Smooth muscle cell (in vitro differentiated cells): ENCODE results near the gene CFAP161. TPM values are rescaled to one million over a fixed set of nuclear protein-coding genes. Genes with fewer than 3 reads are reported as not detected.

Source experiments
- DNase-seq: peaks from one replicate; lab custom pipeline; 2025; ENCODE audit not compliant: unreplicated experiment; lab: John Stamatoyannopoulos, UW
- H2AFZ ChIP-seq: fragments of 200-600 bp; sonication (generic); 2 replicates; pipeline ENCODE4 v1.6.0; 2016; ENCODE audit warnings: antibody characterized with exemption, low read depth, mild to moderate bottlenecking
- H3F3A ChIP-seq: fragments of 200-600 bp; sonication (generic); 2 replicates; pipeline ENCODE4 v1.6.0; 2017; ENCODE audit warnings: antibody characterized with exemption, low read depth
- H3K27ac ChIP-seq: fragments of 200-600 bp; sonication (generic); 2 replicates; pipeline ENCODE4 v1.5.1; 2016; ENCODE audit warnings: low read depth, mild to moderate bottlenecking
- H3K27me3 ChIP-seq: fragments of 200-600 bp; sonication (generic); 2 replicates; pipeline ENCODE4 v1.6.1; 2016; ENCODE audit warnings: low read depth, mild to moderate bottlenecking
- H3K36me3 ChIP-seq: fragments of 200-600 bp; sonication (generic); 2 replicates; pipeline ENCODE4 v1.5.1; 2016; ENCODE audit warnings: low read depth
- H3K4me1 ChIP-seq: fragments of 200-600 bp; sonication (generic); 2 replicates; pipeline ENCODE4 v1.5.1; 2016; ENCODE audit warnings: low read depth
- H3K4me2 ChIP-seq: fragments of 200-600 bp; sonication (generic); 2 replicates; pipeline ENCODE4 v1.6.0; 2016; ENCODE audit warnings: mild to moderate bottlenecking
- H3K4me3 ChIP-seq: fragments of 200-600 bp; sonication (generic); 2 replicates; pipeline ENCODE4 v1.5.1; 2016; ENCODE audit warnings: mild to moderate bottlenecking
- H3K79me2 ChIP-seq: fragments of 200-600 bp; sonication (generic); 2 replicates; pipeline ENCODE4 v1.6.0; 2016; ENCODE audit warnings: low read depth, mild to moderate bottlenecking
- H3K9ac ChIP-seq: fragments of 200-600 bp; sonication (generic); 2 replicates; pipeline ENCODE4 v1.6.0; 2016; ENCODE audit warnings: low read depth
- H3K9me3 ChIP-seq: fragments of 200-600 bp; sonication (generic); replicated peaks from 2 replicates; pipeline ENCODE4 v1.5.1; 2016; ENCODE audit warnings: low read depth
- H4K20me1 ChIP-seq: fragments of 200-600 bp; sonication (generic); 2 replicates; pipeline ENCODE4 v1.6.0; 2016; ENCODE audit warnings: low read depth
- WGBS: methylation state at CpG from one replicate; pipeline ENCODE4 v1.1.7; 2016; ENCODE audit warnings: low lambda C conversion rate; 5-methylcytosine and 5-hydroxymethylcytosine counted together
- polyA plus RNA-seq: library from polyadenylated mRNA; unstranded; fragments of >200 nt; fragmentation: Nextera tagmentation; extraction: Ambion mirVana; gene quantifications from 2 replicates; pipeline ENCODE4 v1.2.1, GENCODE V29; 2016
- total RNA-seq: library from RNA; depleted of rRNA; stranded (reverse); fragments of >200 nt; gene quantifications from 2 replicates; pipeline ENCODE4 v1.2.3, GENCODE V29; 2014
- TF ChIP-seq, protein P1 (sequence below): fragments of 200-600 bp; sonication (generic); IDR thresholded peaks from 2 replicates; pipeline ENCODE4 v1.5.1; 2017; ENCODE audit warnings: borderline replicate concordance, mild to moderate bottlenecking, antibody characterized with exemption; ENCODE audit not compliant: insufficient read depth, poor library complexity, severe bottlenecking

The CFAP161 gene
- total and polyA plus RNA-seq, 2 experiments from 2014 or later, result 0.94 TPM; not detected in 1

DNA sequence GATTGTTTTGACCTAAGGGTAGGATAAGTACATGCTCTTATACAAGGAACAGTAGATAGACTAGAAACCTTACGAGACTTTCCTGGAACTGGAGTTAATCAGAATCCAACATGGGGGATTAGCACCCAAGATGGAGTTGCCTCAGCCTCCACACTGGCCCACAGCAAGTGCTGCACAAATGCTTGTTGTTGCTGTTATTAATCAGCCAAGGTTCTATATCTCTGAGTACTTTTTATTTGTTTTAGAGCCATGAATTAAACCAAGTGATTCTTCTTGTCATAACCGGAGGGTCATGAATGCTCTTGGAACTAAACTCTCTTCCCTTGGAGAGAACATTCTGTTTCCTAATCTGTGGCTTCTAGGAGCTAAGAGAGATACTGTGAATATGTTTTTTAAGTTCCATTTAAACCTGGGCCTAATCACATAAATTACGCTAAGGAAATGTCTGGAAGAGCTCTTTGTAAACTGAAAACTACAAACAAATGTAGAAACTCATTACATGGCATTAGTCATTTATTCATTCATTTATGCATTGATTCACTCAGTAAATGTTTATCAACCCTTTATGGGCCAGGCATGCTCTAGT, 56.9 kb downstream of the CFAP161 start:
- H3K27ac ChIP-seq, result peak overlapping the region; percentile 93
- H3F3A ChIP-seq, result peaks cover 11% of the 10 kb centered on the region
- no peaks in the 10 kb centered on the region for H3K9me3 ChIP-seq
- no peak overlapping the region for H2AFZ ChIP-seq
- H3K4me1 ChIP-seq, result peaks cover 5% of the 10 kb centered on the region
- 73% methylated on average over 3 of the region's 3 CpGs for WGBS
- no peak overlapping the region for H3K9ac ChIP-seq
- TF ChIP-seq, protein P1, sequence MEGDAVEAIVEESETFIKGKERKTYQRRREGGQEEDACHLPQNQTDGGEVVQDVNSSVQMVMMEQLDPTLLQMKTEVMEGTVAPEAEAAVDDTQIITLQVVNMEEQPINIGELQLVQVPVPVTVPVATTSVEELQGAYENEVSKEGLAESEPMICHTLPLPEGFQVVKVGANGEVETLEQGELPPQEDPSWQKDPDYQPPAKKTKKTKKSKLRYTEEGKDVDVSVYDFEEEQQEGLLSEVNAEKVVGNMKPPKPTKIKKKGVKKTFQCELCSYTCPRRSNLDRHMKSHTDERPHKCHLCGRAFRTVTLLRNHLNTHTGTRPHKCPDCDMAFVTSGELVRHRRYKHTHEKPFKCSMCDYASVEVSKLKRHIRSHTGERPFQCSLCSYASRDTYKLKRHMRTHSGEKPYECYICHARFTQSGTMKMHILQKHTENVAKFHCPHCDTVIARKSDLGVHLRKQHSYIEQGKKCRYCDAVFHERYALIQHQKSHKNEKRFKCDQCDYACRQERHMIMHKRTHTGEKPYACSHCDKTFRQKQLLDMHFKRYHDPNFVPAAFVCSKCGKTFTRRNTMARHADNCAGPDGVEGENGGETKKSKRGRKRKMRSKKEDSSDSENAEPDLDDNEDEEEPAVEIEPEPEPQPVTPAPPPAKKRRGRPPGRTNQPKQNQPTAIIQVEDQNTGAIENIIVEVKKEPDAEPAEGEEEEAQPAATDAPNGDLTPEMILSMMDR, result no peak
- no peak for DNase-seq
- no peaks in the 10 kb centered on the region for H3K79me2 ChIP-seq
- H3K27me3 ChIP-seq, result no peaks in the 10 kb centered on the region
- no peak overlapping the region for H3K4me3 ChIP-seq
- no peaks in the 10 kb centered on the region for H3K36me3 ChIP-seq
- H4K20me1 ChIP-seq, result no peaks in the 10 kb centered on the region
- peak overlapping the region; percentile 60 for H3K4me2 ChIP-seq

DNA sequence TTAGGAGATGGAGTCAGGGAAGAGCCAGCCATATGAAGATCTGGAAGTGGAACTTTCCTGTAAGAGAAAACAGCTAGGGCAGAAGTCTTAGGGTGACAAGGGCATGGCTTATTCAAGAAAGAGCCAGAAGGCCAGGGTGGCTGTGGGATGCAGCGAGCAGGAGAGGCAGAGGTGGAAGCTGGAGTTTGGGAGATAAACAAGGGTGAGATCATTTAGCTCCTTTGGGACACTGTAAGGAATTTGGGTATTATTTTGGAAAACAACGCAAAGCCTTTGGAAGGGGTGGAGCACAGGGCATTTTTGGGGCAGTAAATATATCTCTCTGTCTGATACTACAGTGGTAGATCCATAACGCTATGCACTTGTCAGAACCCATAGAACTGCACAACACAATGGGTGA, 57.6 kb downstream of the CFAP161 start:
- Histone ChIP-seq H3K9ac (no peak overlapping the region), H3F3A (peaks cover 11% of the 10 kb centered on the region), H3K9me3 (no peaks in the 10 kb centered on the region), H2AFZ (no peak overlapping the region), H3K36me3 (no peaks in the 10 kb centered on the region), H3K79me2 (no peaks in the 10 kb centered on the region), H3K27ac (peak overlapping the region; percentile 93), H3K4me1 (peaks cover 5% of the 10 kb centered on the region), H3K27me3 (no peaks in the 10 kb centered on the region), H3K4me2 (no peak overlapping the region), H3K4me3 (no peak overlapping the region), H4K20me1 (no peaks in the 10 kb centered on the region)
- no peak for DNase-seq
- WGBS, result 96% methylated on average over 3 of the region's 3 CpGs
- TF ChIP-seq, protein P1, result no peak

- Histone ChIP-seq H4K20me1 (no peaks in the 10 kb centered on the region), H2AFZ (no peak overlapping the region), H3K4me2 (no peak overlapping the region), H3K36me3 (no peaks in the 10 kb centered on the region), H3F3A (peaks cover 11% of the 10 kb centered on the region), H3K4me1 (peaks cover 10% of the 10 kb centered on the region), H3K4me3 (no peak overlapping the region), H3K79me2 (no peaks in the 10 kb centered on the region), H3K27ac (no peak overlapping the region), H3K9me3 (no peaks in the 10 kb centered on the region), H3K9ac (no peak overlapping the region), H3K27me3 (no peaks in the 10 kb centered on the region)
- TF ChIP-seq, protein P1, result no peak
- 76% methylated on average over 5 of the region's 5 CpGs for WGBS
- no peak for DNase-seq
Observed at GRCh38 chr15:81194723-81195122, 60.7 kb downstream of the CFAP161 start.

DNA sequence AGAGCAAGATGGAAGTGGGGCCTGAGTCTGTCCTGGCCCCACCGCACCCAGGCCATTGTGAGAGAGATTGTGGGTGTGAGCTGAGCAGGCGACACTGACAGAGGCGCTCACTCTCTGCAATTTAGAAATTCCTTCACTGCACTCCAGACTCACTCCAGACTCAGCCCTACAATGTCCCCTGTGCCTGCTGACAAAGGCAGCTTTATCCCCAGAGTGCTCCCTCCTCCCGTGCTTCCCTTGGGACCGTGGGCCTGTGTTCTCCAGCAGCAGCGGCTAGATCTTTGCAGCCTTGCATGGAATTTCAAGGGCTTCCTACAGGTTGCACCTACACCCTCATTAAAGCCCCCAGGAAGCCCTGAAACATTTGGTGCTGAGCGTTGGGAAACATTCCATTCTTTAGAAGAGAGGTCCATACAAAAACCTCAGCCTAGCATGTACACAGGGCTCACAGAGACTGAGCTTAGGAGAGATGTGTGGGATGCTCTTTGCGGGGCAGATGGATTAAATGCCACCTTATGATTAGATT, 61.3 kb downstream of the CFAP161 start:
- TF ChIP-seq, protein P1, result no peak
- H3F3A ChIP-seq, result peaks cover 5% of the 10 kb centered on the region
- H3K4me1 ChIP-seq, result peaks cover 5% of the 10 kb centered on the region
- no peak overlapping the region for H3K9ac ChIP-seq
- no peaks in the 10 kb centered on the region for H4K20me1 ChIP-seq
- H3K36me3 ChIP-seq, result no peaks in the 10 kb centered on the region
- no peaks in the 10 kb centered on the region for H3K79me2 ChIP-seq
- no peak overlapping the region for H3K4me3 ChIP-seq
- H3K4me2 ChIP-seq, result no peak overlapping the region
- DNase-seq, result no peak
- H3K9me3 ChIP-seq, result no peaks in the 10 kb centered on the region
- 67% methylated on average over 8 of the region's 8 CpGs for WGBS
- H3K27ac ChIP-seq, result no peak overlapping the region
- H2AFZ ChIP-seq, result no peak overlapping the region
- no peaks in the 10 kb centered on the region for H3K27me3 ChIP-seq
